Measurements from ENCODE around the gene MRPL37.

DNA sequence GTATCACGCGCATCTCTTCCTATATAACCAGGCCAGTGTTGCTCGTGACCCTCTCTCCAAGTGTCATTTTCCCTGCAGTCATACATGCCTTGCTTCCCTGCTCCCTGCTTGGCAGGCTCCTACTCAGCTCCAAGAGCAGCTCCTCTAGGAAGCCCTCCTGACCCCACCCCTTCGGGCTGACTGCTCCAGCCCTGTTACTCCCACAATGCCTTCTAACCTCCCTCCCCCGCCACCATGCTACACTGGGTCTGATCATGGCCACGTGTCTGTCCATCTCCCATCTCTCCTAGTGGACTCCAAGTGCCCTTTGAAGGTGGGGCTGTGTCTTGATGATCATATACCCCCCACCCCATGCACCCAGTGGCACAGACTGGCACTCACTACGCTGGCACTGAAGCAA, 44.7 kb downstream of the MRPL37 start:
- TF ChIP-seq ZNF565 (CRISPR knock-in tag; conservative IDR thresholded peaks at IDR 0.05; ENCODE audit: low read depth) (no peak), CSDC2 (CRISPR knock-in tag; IDR thresholded peaks at IDR 0.05) (no peak), BACH2 (CRISPR knock-in tag; IDR thresholded peaks at IDR 0.05; ENCODE audit: borderline replicate concordance) (no peak)
